Gastrocnemius medialis (tissue), 4 donors: ENCODE results near the gene DCUN1D4. TPM values are rescaled to one million over a fixed set of nuclear protein-coding genes. Genes with fewer than 3 reads are reported as not detected.
"Not testable (repeated sequence)": the region's sequence is repeated elsewhere in the genome, so short reads cannot be mapped to it uniquely, and the experiment has no call there.

Experiments used
- ATAC-seq, 2 donors: fragments of 150-250 bp; one replicate each; pipeline ENCODE4 v1.9.1; 2016
- DNase-seq, 2 donors: peaks; one replicate each; pipeline ENCODE4 v3.0.0-alpha.2; 2019
- H3K27ac ChIP-seq, 4 donors: fragments of 200-600 bp; sonication (generic); 1 replicate in 1 of 4; 2 replicates in 3 of 4; pipeline ENCODE4 v1.5.1; 2016 to 2018; ENCODE audit warnings: mild to moderate bottlenecking in 2 of 4, moderate library complexity in 1 of 4
- H3K27me3 ChIP-seq, 3 donors: fragments of 200-600 bp; sonication (generic) in 2 of 3; 1 replicate in 1 of 3; 2 replicates in 2 of 3; pipeline versions ENCODE4 v1.5.1 to v1.6.0; 2016 to 2019; ENCODE audit warnings: mild to moderate bottlenecking in 1 of 3, moderate library complexity in 1 of 3
- H3K36me3 ChIP-seq, 2 donors: fragments of 200-600 bp; sonication (generic) in 1 of 2; one replicate each; pipeline ENCODE4 v1.5.1; 2017 to 2018
- H3K4me1 ChIP-seq, 2 donors: fragments of 200-600 bp; sonication (generic) in 1 of 2; one replicate each; pipeline ENCODE4 v1.5.1; 2016 to 2017; ENCODE audit warnings: mild to moderate bottlenecking in 2 of 2
- H3K4me3 ChIP-seq, 4 donors: fragments of 200-600 bp; sonication (generic) in 3 of 4; 1 replicate in 1 of 4; 2 replicates in 3 of 4; pipeline ENCODE4 v1.5.1; 2016 to 2019; ENCODE audit warnings: mild to moderate bottlenecking in 2 of 4
- H3K9me3 ChIP-seq, 3 donors: fragments of 200-600 bp; sonication (generic) in 2 of 3; 1 replicate in 1 of 3; 2 replicates in 2 of 3; pipeline ENCODE4 v1.5.1; 2016 to 2019
- CTCF ChIP-seq, 5 experiments: fragments of 450-650 bp in 3 of 5; fragments of 200-600 bp in 2 of 5; sonication (generic) in 2 of 5; IDR thresholded peaks in 4 of 5; conservative IDR thresholded peaks in 1 of 5; 1 replicate in 4 of 5; 2 replicates in 1 of 5; pipeline ENCODE4 v1.5.1; 2016 to 2019; ENCODE audit warnings: antibody characterized with exemption in 5 of 5, mild to moderate bottlenecking in 3 of 5, moderate library complexity in 3 of 5
- POLR2A ChIP-seq, 2 donors: fragments of 450-650 bp; IDR thresholded peaks; one replicate each; pipeline ENCODE4 v1.6.1; 2017; ENCODE audit warnings: antibody characterized with exemption in 2 of 2, mild to moderate bottlenecking in 2 of 2, moderate library complexity in 2 of 2
- in situ Hi-C, 4 donors: fragments of 200-750 bp; cut with MboI; loops; one replicate each; pipeline versions ENCODE4 v1.15.0 to v1.8.0; 2017; ENCODE audit warnings: low sequenced_read_pairs in 4 of 4
- intact Hi-C: fragments of 100-400 bp; cut with DNase I; formaldehyde crosslinking; loops from one replicate; pipeline ENCODE4 v1.15.1; 2023; ENCODE audit warnings: low total_unique reads
- total RNA-seq, 4 donors: library from RNA; depleted of rRNA; stranded (reverse); fragments of >200 nt; gene quantifications; one replicate each; pipeline versions ENCODE4 v1.1.0 to v1.2.3, GENCODE V29; 2016

The DCUN1D4 gene
- total RNA-seq, 4 donors from 2014 or later, result 13.6 to 23.7 (median 18.4) TPM

- H3K9me3 ChIP-seq, result no peaks in the 10 kb centered on the region
- no peak for TF ChIP-seq POLR2A (IDR thresholded peaks at IDR 0.05)
- TF ChIP-seq CTCF (IDR thresholded peaks at IDR 0.05 in 4 of 5, conservative IDR thresholded peaks at IDR 0.05 in 1 of 5), result no peak
- intact Hi-C loops (no loop called here), in situ Hi-C loops (no loop called here)
- H3K4me1 ChIP-seq, result peaks cover 0 to 5% of the 10 kb centered on the region in 2 donors
- ATAC-seq, result no peak
- H3K36me3 ChIP-seq, result peaks cover 0 to 34% of the 10 kb centered on the region in 2 donors
- no peak overlapping the region for H3K27ac ChIP-seq
- H3K4me3 ChIP-seq, result no peak overlapping the region
- DNase-seq, result no peak
- H3K27me3 ChIP-seq, result no peaks in the 10 kb centered on the region
Observed at GRCh38 chr4:51885363-51885762, 42.4 kb downstream of the DCUN1D4 start.

- Histone ChIP-seq H3K4me1 (peaks cover 8 to 21% of the 10 kb centered on the region in 2 donors), H3K4me3 (no peak overlapping the region), H3K27me3 (no peaks in the 10 kb centered on the region), H3K9me3 (no peaks in the 10 kb centered on the region), H3K36me3 (peaks cover 0 to 38% of the 10 kb centered on the region in 2 donors), H3K27ac (no peak overlapping the region)
- intact Hi-C loops (no loop called here), in situ Hi-C loops (loop anchor here in 1 of 4 donors (10.0 kb wide), 1 partner anchor 124 kb away; no protein-coding TSS in a partner anchor)
- DNase-seq, result no peak
- ATAC-seq, result no peak
- no peak for TF ChIP-seq CTCF (IDR thresholded peaks at IDR 0.05 in 4 of 5, conservative IDR thresholded peaks at IDR 0.05 in 1 of 5)
- no peak for TF ChIP-seq POLR2A (IDR thresholded peaks at IDR 0.05)
Observed at GRCh38 chr4:51890760-51891159, 47.8 kb downstream of the DCUN1D4 start.

DNA sequence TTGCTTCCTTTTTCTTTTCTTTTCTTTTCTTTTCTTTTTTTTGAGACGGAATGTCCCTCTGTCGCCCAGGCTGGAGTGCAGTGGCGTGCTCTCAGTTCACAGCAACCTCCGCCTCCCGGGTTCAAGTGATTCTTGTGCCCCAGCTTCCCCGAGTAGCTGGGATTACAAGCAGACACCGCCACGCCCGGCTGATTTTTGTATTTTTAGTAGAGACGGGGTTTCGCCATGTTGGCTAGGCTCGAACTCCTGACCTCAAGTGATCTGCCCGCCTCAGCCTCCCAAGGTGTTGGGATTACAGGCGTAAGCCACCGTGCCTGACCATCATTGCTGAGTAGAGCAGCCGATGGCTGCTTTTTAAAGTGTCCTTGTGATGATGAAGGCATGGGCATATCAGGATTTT, 50.4 kb downstream of the DCUN1D4 start:
- DNase-seq, ATAC-seq, H3K27me3 ChIP-seq, H3K4me3 ChIP-seq, H3K27ac ChIP-seq, H3K9me3 ChIP-seq, intact Hi-C loops: not testable (repeated sequence)
- Histone ChIP-seq H3K4me1 (peaks cover 12 to 25% of the 10 kb centered on the region in 2 donors), H3K36me3 (peaks cover 0 to 19% of the 10 kb centered on the region in 2 donors)
- in situ Hi-C loops, result loop anchor here in 1 of 4 donors (10.0 kb wide), 1 partner anchor 121 kb away; no protein-coding TSS in a partner anchor

DNA sequence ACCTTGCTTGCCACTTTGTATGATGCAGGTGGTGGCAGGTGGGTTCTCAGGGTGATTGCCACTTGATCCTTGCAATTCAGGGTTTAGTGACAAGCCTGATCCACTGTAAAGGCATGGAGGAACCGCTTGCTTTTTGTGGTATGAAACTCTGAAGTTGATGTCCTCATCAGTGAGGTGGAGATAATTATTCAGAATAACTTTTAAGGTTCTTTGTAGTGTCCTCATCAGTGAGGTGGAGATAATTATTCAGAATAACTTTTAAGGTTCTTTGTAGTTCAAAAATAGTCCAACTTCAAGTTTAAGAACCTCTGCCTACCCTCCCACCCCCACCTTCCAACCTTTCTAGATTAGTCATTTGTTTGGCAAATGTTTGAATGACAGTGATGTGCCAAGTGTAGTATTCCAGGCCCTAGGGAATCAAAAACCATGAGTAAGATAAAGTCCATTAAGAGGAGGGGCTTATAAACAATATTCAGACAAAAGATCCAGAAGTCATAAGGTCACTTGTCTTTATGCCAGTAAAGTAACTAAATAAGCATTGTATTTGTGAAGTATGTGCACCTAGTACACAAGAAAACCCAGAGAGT, 51.2 kb downstream of the DCUN1D4 start:
- ATAC-seq, result peak in 1 of 2 donors; percentile 42
- DNase-seq, result no peak
- peaks cover 0 to 19% of the 10 kb centered on the region in 2 donors for H3K36me3 ChIP-seq
- in situ Hi-C loops (loop anchor here in 1 of 4 donors (10.0 kb wide), 1 partner anchor 121 kb away; no protein-coding TSS in a partner anchor), intact Hi-C loops (no loop called here)
- H3K27me3 ChIP-seq, result no peaks in the 10 kb centered on the region
- peaks cover 12 to 25% of the 10 kb centered on the region in 2 donors for H3K4me1 ChIP-seq
- peak overlapping the region in 2 of 4 donors; percentile 1 to 67 for H3K27ac ChIP-seq
- no peaks in the 10 kb centered on the region for H3K9me3 ChIP-seq
- TF ChIP-seq CTCF (IDR thresholded peaks at IDR 0.05 in 4 of 5, conservative IDR thresholded peaks at IDR 0.05 in 1 of 5), result no peak
- TF ChIP-seq POLR2A (IDR thresholded peaks at IDR 0.05), result no peak
- no peak overlapping the region for H3K4me3 ChIP-seq

- no peak for TF ChIP-seq CTCF (IDR thresholded peaks at IDR 0.05 in 4 of 5, conservative IDR thresholded peaks at IDR 0.05 in 1 of 5)
- TF ChIP-seq POLR2A (IDR thresholded peaks at IDR 0.05), result no peak
- in situ Hi-C loops, result loop anchor here in 1 of 4 donors (10.0 kb wide), 1 partner anchor 120 kb away; no protein-coding TSS in a partner anchor
- Histone ChIP-seq H3K4me1 (peaks cover 12 to 22% of the 10 kb centered on the region in 2 donors), H3K27ac (peak overlapping the region in 2 of 4 donors; percentile 16 to 67), H3K9me3 (no peaks in the 10 kb centered on the region), H3K4me3 (no peak overlapping the region), H3K27me3 (no peaks in the 10 kb centered on the region), H3K36me3 (peaks cover 0 to 19% of the 10 kb centered on the region in 2 donors)
- no peak for ATAC-seq
- no peak for DNase-seq
- intact Hi-C loops, result loop anchor here (1.0 to 5.0 kb wide), 2 partner anchors 51 to 132 kb away; no protein-coding TSS in a partner anchor
Observed at GRCh38 chr4:51895158-51895557, 52.2 kb downstream of the DCUN1D4 start.
